ENCODE measurements around the gene PLD1. TPM values are rescaled to one million over a fixed set of nuclear protein-coding genes. Genes with fewer than 3 reads are reported as not detected.

The PLD1 gene
- total and polyA plus RNA-seq, 3 experiments from 2014 or later: 0.59 to 14.5 (median 1.3) TPM

GRCh38 chr3:171616798-171617197, 193.5 kb downstream of the PLD1 start:
- H3K27ac ChIP-seq (ENCODE audit: low read depth, low read length): no peak overlapping the region
- H3K27me3 ChIP-seq (ENCODE audit: insufficient read depth, low read length, poor library complexity, severe bottlenecking): no peaks in the 10 kb centered on the region
- DNase-seq: no peak
- no peaks in the 10 kb centered on the region for H3K4me1 ChIP-seq (ENCODE audit: insufficient read depth, low read length)
- Mint-ChIP-seq H3K4me3 (no peak overlapping the region), H3K27me3 (peaks cover 3 to 23% of the 10 kb centered on the region in 2 donors), H3K36me3 (no peaks in the 10 kb centered on the region), H3K9me3 (no peaks in the 10 kb centered on the region), H3K27ac (peak overlapping the region in 1 of 8 donors; percentile 90), H3K4me1 (no peaks in the 10 kb centered on the region)
- POLR2A ChIA-PET: no interaction called here
- CTCF ChIA-PET: interaction anchor here (0.7 kb wide), 1 partner anchor 11 kb away, joined by 3 read pairs; no protein-coding TSS in a partner anchor
- H3K9me3 ChIP-seq (ENCODE audit: low read length): no peaks in the 10 kb centered on the region
- no peak overlapping the region for H3K4me3 ChIP-seq (ENCODE audit: low read length)
- H3K36me3 ChIP-seq (ENCODE audit: insufficient read depth, low read length): no peaks in the 10 kb centered on the region

GRCh38 chr3:171615686-171616085, 194.6 kb downstream of the PLD1 start:
- H3K4me3 Mint-ChIP-seq: no peak overlapping the region
- H3K27ac Mint-ChIP-seq: peak overlapping the region in 2 of 8 donors; percentile 4 to 58
- ChIA-PET CTCF (no interaction called here), POLR2A (no interaction called here)
- Histone ChIP-seq H3K9me3 (ENCODE audit: low read length) (no peaks in the 10 kb centered on the region), H3K4me3 (ENCODE audit: low read length) (no peak overlapping the region), H3K27me3 (ENCODE audit: insufficient read depth, low read length, poor library complexity, severe bottlenecking) (no peaks in the 10 kb centered on the region), H3K36me3 (ENCODE audit: insufficient read depth, low read length) (no peaks in the 10 kb centered on the region), H3K27ac (ENCODE audit: low read depth, low read length) (no peak overlapping the region), H3K4me1 (ENCODE audit: insufficient read depth, low read length) (no peaks in the 10 kb centered on the region)
- H3K4me1 Mint-ChIP-seq: no peaks in the 10 kb centered on the region
- H3K36me3 Mint-ChIP-seq: peaks cover 0 to 2% (median 0%) of the 10 kb centered on the region in 3 donors
- DNase-seq: no peak
- no peaks in the 10 kb centered on the region for H3K9me3 Mint-ChIP-seq
- H3K27me3 Mint-ChIP-seq: peaks cover 3 to 14% of the 10 kb centered on the region in 2 donors

GRCh38 chr3:171615281-171615680, 195.0 kb downstream of the PLD1 start:
- Histone ChIP-seq H3K27ac (ENCODE audit: low read depth, low read length) (no peak overlapping the region), H3K27me3 (ENCODE audit: insufficient read depth, low read length, poor library complexity, severe bottlenecking) (no peaks in the 10 kb centered on the region), H3K9me3 (ENCODE audit: low read length) (no peaks in the 10 kb centered on the region), H3K36me3 (ENCODE audit: insufficient read depth, low read length) (no peaks in the 10 kb centered on the region), H3K4me1 (ENCODE audit: insufficient read depth, low read length) (no peaks in the 10 kb centered on the region), H3K4me3 (ENCODE audit: low read length) (no peak overlapping the region)
- H3K9me3 Mint-ChIP-seq: no peaks in the 10 kb centered on the region
- ChIA-PET CTCF (interaction anchor here (1.6 kb wide), 1 partner anchor 10 kb away, joined by 7 read pairs; no protein-coding TSS in a partner anchor), POLR2A (no interaction called here)
- H3K27ac Mint-ChIP-seq: peak overlapping the region in 1 of 8 donors; percentile 4
- no peak for DNase-seq
- peaks cover 3 to 14% of the 10 kb centered on the region in 2 donors for H3K27me3 Mint-ChIP-seq
- no peaks in the 10 kb centered on the region for H3K4me1 Mint-ChIP-seq
- H3K4me3 Mint-ChIP-seq: no peak overlapping the region
- H3K36me3 Mint-ChIP-seq: peaks cover 0 to 2% (median 0%) of the 10 kb centered on the region in 3 donors

GRCh38 chr3:171614318-171614921, 195.9 kb downstream of the PLD1 start:
- ChIA-PET POLR2A (no interaction called here), CTCF (interaction anchor here (0.6 to 1.6 kb wide), 4 partner anchors 9 to 157 kb away, joined by 3 to 7 read pairs (median 4); no protein-coding TSS in a partner anchor)
- Histone ChIP-seq H3K27ac (ENCODE audit: low read depth, low read length) (no peak overlapping the region), H3K4me3 (ENCODE audit: low read length) (no peak overlapping the region), H3K9me3 (ENCODE audit: low read length) (no peaks in the 10 kb centered on the region), H3K36me3 (ENCODE audit: insufficient read depth, low read length) (no peaks in the 10 kb centered on the region), H3K4me1 (ENCODE audit: insufficient read depth, low read length) (no peaks in the 10 kb centered on the region), H3K27me3 (ENCODE audit: insufficient read depth, low read length, poor library complexity, severe bottlenecking) (no peaks in the 10 kb centered on the region)
- no peaks in the 10 kb centered on the region for H3K9me3 Mint-ChIP-seq
- H3K4me1 Mint-ChIP-seq: no peaks in the 10 kb centered on the region
- peaks cover 3 to 14% of the 10 kb centered on the region in 2 donors for H3K27me3 Mint-ChIP-seq
- peaks cover 0 to 2% (median 0%) of the 10 kb centered on the region in 3 donors for H3K36me3 Mint-ChIP-seq
- H3K27ac Mint-ChIP-seq: peak overlapping the region in 2 of 8 donors; percentile 55 to 58
- DNase-seq: no peak
- H3K4me3 Mint-ChIP-seq: no peak overlapping the region

GRCh38 chr3:171607452-171607851, 202.8 kb downstream of the PLD1 start:
- no peaks in the 10 kb centered on the region for H3K4me1 ChIP-seq (ENCODE audit: insufficient read depth, low read length)
- Mint-ChIP-seq H3K36me3 (peaks cover 0 to 3% (median 0%) of the 10 kb centered on the region in 3 donors), H3K27me3 (peaks cover 0 to 19% of the 10 kb centered on the region in 2 donors), H3K4me1 (no peaks in the 10 kb centered on the region), H3K4me3 (no peak overlapping the region), H3K9me3 (no peaks in the 10 kb centered on the region), H3K27ac (no peak overlapping the region)
- H3K36me3 ChIP-seq (ENCODE audit: insufficient read depth, low read length): no peaks in the 10 kb centered on the region
- ChIA-PET CTCF (no interaction called here), POLR2A (no interaction called here)
- no peak for DNase-seq
- H3K27ac ChIP-seq (ENCODE audit: low read depth, low read length): no peak overlapping the region
- H3K4me3 ChIP-seq (ENCODE audit: low read length): no peak overlapping the region
- H3K27me3 ChIP-seq (ENCODE audit: insufficient read depth, low read length, poor library complexity, severe bottlenecking): no peaks in the 10 kb centered on the region
- H3K9me3 ChIP-seq (ENCODE audit: low read length): no peaks in the 10 kb centered on the region

GRCh38 chr3:171606151-171606751, 204.0 kb downstream of the PLD1 start:
- no peak for DNase-seq
- CTCF ChIA-PET: interaction anchor here (0.8 to 2.0 kb wide), 2 partner anchors 8 to 10 kb away, joined by 3 to 7 read pairs; no protein-coding TSS in a partner anchor
- Mint-ChIP-seq H3K4me3 (no peak overlapping the region), H3K27ac (no peak overlapping the region), H3K36me3 (peaks cover 0 to 3% (median 0%) of the 10 kb centered on the region in 3 donors), H3K9me3 (no peaks in the 10 kb centered on the region), H3K4me1 (no peaks in the 10 kb centered on the region), H3K27me3 (peaks cover 0 to 19% of the 10 kb centered on the region in 2 donors)
- H3K36me3 ChIP-seq (ENCODE audit: insufficient read depth, low read length): no peaks in the 10 kb centered on the region
- no peak overlapping the region for H3K27ac ChIP-seq (ENCODE audit: low read depth, low read length)
- no peaks in the 10 kb centered on the region for H3K9me3 ChIP-seq (ENCODE audit: low read length)
- POLR2A ChIA-PET: no interaction called here
- H3K4me1 ChIP-seq (ENCODE audit: insufficient read depth, low read length): no peaks in the 10 kb centered on the region
- no peak overlapping the region for H3K4me3 ChIP-seq (ENCODE audit: low read length)
- H3K27me3 ChIP-seq (ENCODE audit: insufficient read depth, low read length, poor library complexity, severe bottlenecking): no peaks in the 10 kb centered on the region

GRCh38 chr3:171604370-171604769, 205.9 kb downstream of the PLD1 start:
- DNase-seq: no peak
- Histone ChIP-seq H3K4me1 (ENCODE audit: insufficient read depth, low read length) (no peaks in the 10 kb centered on the region), H3K27me3 (ENCODE audit: insufficient read depth, low read length, poor library complexity, severe bottlenecking) (no peaks in the 10 kb centered on the region), H3K36me3 (ENCODE audit: insufficient read depth, low read length) (no peaks in the 10 kb centered on the region), H3K9me3 (ENCODE audit: low read length) (no peaks in the 10 kb centered on the region), H3K27ac (ENCODE audit: low read depth, low read length) (no peak overlapping the region), H3K4me3 (ENCODE audit: low read length) (no peak overlapping the region)
- Mint-ChIP-seq H3K27me3 (peaks cover 0 to 19% of the 10 kb centered on the region in 2 donors), H3K9me3 (no peaks in the 10 kb centered on the region), H3K36me3 (peaks cover 0 to 1% (median 0%) of the 10 kb centered on the region in 3 donors), H3K27ac (no peak overlapping the region), H3K4me3 (no peak overlapping the region), H3K4me1 (no peaks in the 10 kb centered on the region)
- CTCF ChIA-PET: interaction anchor here (2.0 kb wide), 1 partner anchor 10 kb away, joined by 7 read pairs; no protein-coding TSS in a partner anchor
- POLR2A ChIA-PET: no interaction called here

GRCh38 chr3:171602072-171602471, 208.2 kb downstream of the PLD1 start:
- ChIA-PET POLR2A (no interaction called here), CTCF (no interaction called here)
- Mint-ChIP-seq H3K9me3 (no peaks in the 10 kb centered on the region), H3K36me3 (no peaks in the 10 kb centered on the region), H3K4me3 (no peak overlapping the region), H3K27me3 (peaks cover 0 to 11% of the 10 kb centered on the region in 2 donors), H3K27ac (peak overlapping the region in 1 of 8 donors; percentile 38), H3K4me1 (no peaks in the 10 kb centered on the region)
- Histone ChIP-seq H3K4me1 (ENCODE audit: insufficient read depth, low read length) (no peaks in the 10 kb centered on the region), H3K27ac (ENCODE audit: low read depth, low read length) (no peak overlapping the region), H3K36me3 (ENCODE audit: insufficient read depth, low read length) (no peaks in the 10 kb centered on the region), H3K4me3 (ENCODE audit: low read length) (no peak overlapping the region), H3K27me3 (ENCODE audit: insufficient read depth, low read length, poor library complexity, severe bottlenecking) (no peaks in the 10 kb centered on the region), H3K9me3 (ENCODE audit: low read length) (no peaks in the 10 kb centered on the region)
- no peak for DNase-seq

Measured in CD8-positive, alpha-beta memory T cell (primary cell).